Measurements from ENCODE around the gene CEP19. TPM values are rescaled to one million over a fixed set of nuclear protein-coding genes. Genes with fewer than 3 reads are reported as not detected.

CEP19 gene
- total RNA-seq = under 1 TPM in 1 of 4 donors, not detected in 3; 0.67 TPM

- peak; percentile 78 to 92 (median 92) for DNase-seq
- Histone ChIP-seq H3K9me3 (no peaks in the 10 kb centered on the region), H3K4me1 (peaks cover 0 to 6% (median 2%) of the 10 kb centered on the region in 4 donors), H3K27ac (peak within 1 kb of the TSS; percentile 82 to 98 (median 94)), H3K27me3 (no peaks in the 10 kb centered on the region), H3K36me3 (no peaks in the 10 kb centered on the region), H3K4me3 (peak within 1 kb of the TSS; percentile 46 to 97 (median 88))
- TF ChIP-seq CTCF (IDR thresholded peaks at IDR 0.05) (peak in 3 of 6 experiments; percentile 45 to 57 (median 45)), POLR2A (IDR thresholded peaks at IDR 0.05) (peak; percentile 67 to 75)
These were observed at the start of gene CEP19, which contains the start of gene PIGX for GRCh38 chr3:196711838-196712513. Gene CEP19, minus strand, starts transcription at chr3:196712250. Its CDS starts 3,593 bp downstream, at chr3:196708657. Gene PIGX, plus strand, starts transcription at chr3:196712377.

GRCh38 chr3:196757876-196758739 lies 46.1 kb upstream of the CEP19 start:
- Histone ChIP-seq H3K9me3 (peaks cover 0 to 9% (median 3%) of the 10 kb centered on the region in 4 donors), H3K4me3 (no peak overlapping the region), H3K27me3 (no peaks in the 10 kb centered on the region), H3K36me3 (peaks cover 0 to 4% (median 0%) of the 10 kb centered on the region in 3 donors), H3K4me1 (peaks cover 0 to 16% (median 0%) of the 10 kb centered on the region in 4 donors), H3K27ac (no peak overlapping the region)
- TF ChIP-seq CTCF (IDR thresholded peaks at IDR 0.05) (no peak), POLR2A (IDR thresholded peaks at IDR 0.05) (no peak)
- no peak for DNase-seq

GRCh38 chr3:196756732-196757131 lies 44.7 kb upstream of the CEP19 start:
- Histone ChIP-seq H3K9me3 (peaks cover 0 to 9% (median 3%) of the 10 kb centered on the region in 4 donors), H3K4me1 (peaks cover 0 to 16% (median 0%) of the 10 kb centered on the region in 4 donors), H3K36me3 (no peaks in the 10 kb centered on the region), H3K27ac (no peak overlapping the region), H3K4me3 (no peak overlapping the region), H3K27me3 (no peaks in the 10 kb centered on the region)
- TF ChIP-seq CTCF (IDR thresholded peaks at IDR 0.05) (no peak), POLR2A (IDR thresholded peaks at IDR 0.05) (no peak)
- no peak for DNase-seq

GRCh38 chr3:196754091-196754981 lies 42.3 kb upstream of the CEP19 start:
- H3K36me3 ChIP-seq = no peaks in the 10 kb centered on the region
- peaks cover 0 to 16% (median 0%) of the 10 kb centered on the region in 4 donors for H3K4me1 ChIP-seq
- H3K4me3 ChIP-seq = no peak overlapping the region
- TF ChIP-seq POLR2A (IDR thresholded peaks at IDR 0.05) (no peak), CTCF (IDR thresholded peaks at IDR 0.05) (no peak)
- DNase-seq = peak in 1 of 3 donors; percentile 52
- H3K27me3 ChIP-seq = no peaks in the 10 kb centered on the region
- peaks cover 0 to 9% (median 3%) of the 10 kb centered on the region in 4 donors for H3K9me3 ChIP-seq
- H3K27ac ChIP-seq = peak overlapping the region in 3 of 4 donors; percentile 2 to 62 (median 35)

GRCh38 chr3:196753201-196753600 lies 41.2 kb upstream of the CEP19 start:
- no peak for DNase-seq
- Histone ChIP-seq H3K27ac (no peak overlapping the region), H3K36me3 (peaks cover 0 to 4% (median 0%) of the 10 kb centered on the region in 3 donors), H3K9me3 (peaks cover 0 to 9% (median 3%) of the 10 kb centered on the region in 4 donors), H3K4me1 (peaks cover 0 to 16% (median 0%) of the 10 kb centered on the region in 4 donors), H3K4me3 (no peak overlapping the region), H3K27me3 (no peaks in the 10 kb centered on the region)
- TF ChIP-seq POLR2A (IDR thresholded peaks at IDR 0.05) (no peak), CTCF (IDR thresholded peaks at IDR 0.05) (no peak)
